GM21515 (cell line): ENCODE data around the gene RNF227.
"Not testable (repeated sequence)": the region's sequence is repeated elsewhere in the genome, so short reads cannot be mapped to it uniquely, and the experiment has no call there.

Experiments used
- ATAC-seq: cut with Tn5 transposase; IDR thresholded peaks from one replicate; pipeline ENCODE4 v1.9.1; 2021; ENCODE audit not compliant: unreplicated experiment

Gene RNF227

DNA sequence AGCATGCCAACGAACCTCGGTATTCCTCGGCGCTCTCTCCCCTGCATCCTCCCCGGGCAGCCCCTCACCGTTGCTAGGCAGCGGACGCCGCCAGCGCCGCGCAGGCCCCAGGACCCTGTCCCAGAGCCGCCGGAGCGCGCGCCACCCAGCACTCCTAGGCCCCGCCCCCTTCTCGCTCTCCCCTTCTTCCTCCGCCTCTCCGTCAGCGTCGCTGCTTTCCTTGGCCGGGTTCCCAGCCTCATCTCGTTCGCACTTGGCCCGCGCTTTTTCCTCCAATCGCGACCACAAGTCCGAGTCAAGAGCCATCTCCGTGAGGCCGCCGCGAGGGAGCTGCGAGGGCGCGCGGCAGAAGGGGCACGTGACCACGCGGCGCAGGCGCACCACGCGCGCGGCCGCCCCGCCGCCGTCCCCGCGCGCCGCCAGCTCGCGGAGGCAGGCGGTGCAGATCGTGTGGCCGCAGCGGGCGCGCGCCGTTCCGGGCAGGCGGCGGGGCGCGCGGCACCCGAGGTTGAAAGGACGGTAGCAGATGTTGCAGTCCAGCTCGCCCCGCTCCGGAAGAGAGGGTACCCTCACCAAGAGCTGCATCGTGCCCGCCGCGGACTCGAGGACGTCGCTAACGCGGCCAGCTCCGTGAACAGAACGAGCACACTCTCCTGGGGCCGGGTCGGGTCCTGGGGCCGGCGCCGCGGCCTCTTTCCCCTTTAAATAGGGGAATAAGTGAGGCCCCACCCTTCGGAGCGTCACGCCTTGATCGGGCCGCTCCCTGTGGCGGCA lies at the start of gene RNF227:
TSS of gene RNF227 (minus strand) at position 679 of the 774 bp plus-strand sequence. CDS start at position 585, 94 bp downstream.
- ATAC-seq, result peak; percentile 57

DNA sequence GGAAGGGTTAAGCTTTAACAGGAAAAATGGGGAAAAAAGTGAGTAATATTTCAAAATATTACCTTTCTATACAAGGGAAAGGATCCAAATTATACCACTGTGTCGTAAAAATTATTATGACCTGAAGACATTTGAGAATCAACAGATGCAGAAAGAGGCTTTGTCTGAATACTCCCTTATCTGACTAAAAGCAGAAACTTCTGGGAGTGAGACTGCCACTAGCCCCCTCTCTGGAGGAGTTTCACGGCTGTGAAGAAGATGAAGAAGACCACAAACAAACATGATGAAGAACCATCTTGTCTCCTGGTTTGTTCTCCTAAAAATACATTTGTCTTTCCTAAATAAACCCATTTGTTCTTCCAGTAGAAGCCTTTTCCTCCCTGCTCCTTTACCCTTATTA lies 45.3 kb upstream of the RNF227 start:
- ATAC-seq, result no peak

DNA sequence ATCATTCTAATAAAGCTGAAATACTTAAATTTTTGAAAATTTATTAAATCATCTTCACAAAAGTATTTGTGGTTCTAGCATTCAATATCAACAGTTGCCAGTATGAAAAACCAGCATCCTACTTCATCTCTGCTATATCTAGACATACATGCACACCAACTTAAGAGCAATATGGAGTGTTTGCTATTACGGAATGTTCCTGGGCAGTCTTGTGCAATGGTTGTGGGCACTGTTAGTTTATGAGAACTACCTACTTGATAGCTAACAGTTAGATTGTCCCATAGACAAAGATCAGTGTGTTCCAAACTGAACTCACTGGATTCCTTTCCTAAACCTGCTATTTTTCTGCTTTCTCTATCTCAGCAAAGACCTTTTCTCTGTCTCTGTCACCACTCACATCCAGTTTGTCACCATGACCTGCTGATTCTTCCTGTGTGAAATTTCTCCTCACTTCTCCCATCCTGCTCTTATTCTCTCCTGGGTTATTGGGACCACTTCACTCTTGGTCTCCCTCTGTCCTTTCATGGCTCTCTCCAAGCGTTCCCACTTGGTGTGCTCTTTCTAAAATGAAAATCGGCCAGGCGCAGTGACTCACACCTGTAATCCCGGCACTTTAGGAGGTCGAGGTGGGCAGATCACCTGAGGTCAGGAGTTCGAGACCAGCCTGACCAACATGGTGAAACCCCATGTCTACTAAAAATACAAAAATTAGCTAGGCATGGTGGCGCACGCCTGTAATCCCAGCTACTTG lies 43.6 kb upstream of the RNF227 start:
- no peak for ATAC-seq

DNA sequence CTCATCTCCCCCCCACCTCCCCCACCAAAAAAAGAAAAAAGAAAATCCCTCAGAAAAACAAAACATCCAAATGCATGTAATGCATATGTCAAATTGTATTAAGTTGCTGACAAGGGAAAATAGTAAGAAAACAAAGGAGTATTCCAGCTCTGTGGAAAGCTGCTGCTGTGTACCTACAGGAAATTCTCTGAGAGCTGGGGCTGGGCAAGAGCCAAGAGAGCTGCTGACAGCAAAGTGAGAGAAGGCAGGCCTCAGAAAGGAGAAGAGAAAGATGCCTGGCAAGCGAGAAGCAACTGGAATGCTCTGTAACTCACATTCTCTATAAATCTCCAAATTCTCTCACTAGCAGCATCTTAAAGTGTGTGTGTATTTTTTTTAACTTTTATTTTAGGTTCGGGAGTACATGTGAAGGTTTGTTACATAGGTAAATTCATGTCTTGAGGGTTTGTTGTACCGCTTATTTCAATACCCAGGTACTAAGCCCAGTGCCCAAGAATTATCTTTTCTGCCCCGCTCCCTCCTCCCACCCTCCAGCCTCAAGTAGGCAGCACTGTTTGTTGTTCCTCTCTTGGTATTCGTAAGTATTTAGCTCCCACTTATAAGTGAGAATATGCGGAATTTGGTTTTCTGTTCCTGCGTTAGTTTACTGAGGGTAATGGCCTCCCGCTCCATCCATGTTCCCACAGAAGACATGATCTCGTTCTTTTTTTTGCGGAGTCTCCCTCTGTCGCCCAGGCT lies 40.3 kb upstream of the RNF227 start:
- no peak for ATAC-seq

DNA sequence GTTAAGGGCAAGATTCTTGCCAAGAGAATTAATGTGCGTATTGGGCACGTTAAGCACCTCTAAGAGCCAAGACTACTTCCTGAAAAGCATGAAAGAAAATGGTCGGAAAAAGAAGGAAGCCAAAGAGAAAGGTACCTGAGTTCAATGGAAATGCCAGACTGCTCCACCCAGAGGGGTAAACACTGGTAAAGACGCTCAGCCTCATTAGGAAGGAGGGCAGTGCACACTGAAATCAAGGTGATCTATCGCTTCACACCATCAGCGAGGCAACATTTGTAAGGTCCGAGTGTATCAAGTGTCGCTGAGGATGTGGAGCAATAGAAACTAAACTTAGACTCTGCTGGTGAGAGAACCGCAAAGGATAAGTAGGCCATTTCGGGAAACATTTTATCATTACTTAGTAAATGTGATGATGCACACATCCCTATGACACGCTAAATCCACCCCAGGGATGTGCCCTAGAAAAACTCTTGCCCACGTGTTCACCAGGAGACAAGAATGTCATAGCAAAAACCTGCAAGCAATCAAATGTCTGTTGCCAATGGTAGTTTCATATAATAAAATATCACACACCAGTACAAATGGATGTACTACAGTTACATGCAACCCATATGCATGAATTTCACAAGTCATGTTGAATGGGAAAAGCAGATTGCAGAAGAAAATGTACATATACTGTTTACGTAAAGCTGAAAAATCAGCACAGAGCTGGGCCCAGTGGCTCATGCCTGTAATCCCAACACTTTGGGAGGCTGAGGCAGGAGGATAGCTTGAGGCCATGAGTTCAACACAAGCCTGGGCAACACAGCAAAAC lies 39.5 kb upstream of the RNF227 start:
- no peak for ATAC-seq

DNA sequence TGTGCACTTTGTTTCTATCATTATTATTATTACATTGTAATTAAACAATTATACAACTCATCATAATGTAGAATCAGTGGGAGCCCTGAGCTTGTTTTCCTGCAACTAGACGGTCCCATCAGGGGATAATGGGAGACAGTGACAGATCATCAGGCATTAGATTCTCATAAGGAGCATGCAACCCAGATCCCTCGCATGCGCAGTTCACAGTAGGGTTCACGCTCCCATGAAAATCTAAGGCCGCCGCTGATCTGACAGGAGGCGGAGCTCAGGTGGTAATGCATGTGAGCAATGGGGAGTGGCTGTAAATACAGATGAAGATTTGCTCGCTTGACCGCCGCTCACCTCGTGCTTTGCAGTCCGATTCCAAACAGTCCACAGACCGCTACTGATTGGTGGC lies 37.2 kb upstream of the RNF227 start:
- not testable (repeated sequence) for ATAC-seq

DNA sequence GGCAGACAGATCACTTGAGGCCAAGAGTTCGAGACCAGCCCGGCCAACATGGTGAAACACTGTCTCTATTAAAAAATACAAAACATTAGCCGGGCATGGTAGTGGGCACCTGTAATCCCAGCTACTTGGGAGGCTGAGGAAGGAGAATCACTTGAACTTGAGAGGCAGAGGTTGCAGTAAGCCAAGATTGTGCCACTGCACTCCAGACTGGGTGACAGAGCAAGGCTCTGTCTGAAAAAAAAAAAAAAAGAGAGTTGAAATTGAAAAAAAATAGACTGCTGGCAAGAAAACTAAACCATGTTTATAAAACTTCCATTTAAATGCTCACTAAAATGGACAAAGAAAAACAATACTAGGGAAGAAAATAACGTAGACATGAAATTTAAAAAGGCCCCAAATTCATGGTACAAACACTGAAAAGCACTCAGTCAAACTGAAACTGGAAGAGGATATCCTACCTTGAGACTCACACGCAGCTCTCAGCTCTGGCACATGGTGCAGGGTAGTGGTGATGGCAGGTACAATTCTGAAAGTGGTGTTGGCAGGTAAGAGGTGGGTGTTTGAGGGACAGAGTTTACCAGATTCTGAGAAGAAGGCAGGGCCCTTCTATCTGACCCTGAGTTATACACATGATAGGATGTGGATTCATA lies 35.2 kb upstream of the RNF227 start:
- ATAC-seq, result no peak

DNA sequence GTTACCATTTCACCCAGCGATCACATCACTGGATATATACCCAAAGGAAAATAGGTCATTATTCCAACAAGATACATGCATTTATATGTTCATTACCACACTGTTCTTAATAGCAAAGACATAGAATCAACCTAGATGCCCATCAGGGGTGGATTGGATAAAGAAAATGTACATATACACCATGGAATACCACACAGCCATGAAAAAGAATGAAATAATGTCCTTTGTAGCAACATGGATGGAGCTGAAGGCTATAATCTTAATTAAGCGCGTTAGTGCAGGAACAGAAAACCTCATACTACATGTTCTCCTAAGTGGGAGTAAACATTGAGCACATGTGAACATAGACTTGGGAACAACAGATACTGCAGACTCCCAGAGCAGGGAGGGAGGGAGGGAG lies 34.5 kb upstream of the RNF227 start:
- no peak for ATAC-seq

DNA sequence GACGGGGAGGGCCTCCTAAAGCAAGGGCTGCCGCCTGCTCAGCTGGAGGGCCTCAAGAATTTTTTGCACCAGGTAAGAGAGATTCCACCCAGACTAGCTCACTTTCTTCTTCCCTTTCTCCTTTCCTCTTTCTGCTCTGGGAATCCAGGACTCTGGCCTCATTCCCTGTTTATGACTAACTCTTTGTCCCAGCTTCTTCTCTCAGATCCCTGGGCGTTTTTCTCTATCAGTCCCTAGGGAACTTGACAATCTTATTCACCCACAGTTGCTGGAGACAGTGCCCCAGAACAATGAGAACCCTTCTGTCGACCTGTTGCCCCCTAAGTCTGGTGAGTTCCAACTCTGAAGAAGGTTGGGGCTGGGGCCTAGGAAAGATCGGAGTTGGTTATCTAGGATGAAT lies 31.6 kb upstream of the RNF227 start:
- ATAC-seq, result no peak

DNA sequence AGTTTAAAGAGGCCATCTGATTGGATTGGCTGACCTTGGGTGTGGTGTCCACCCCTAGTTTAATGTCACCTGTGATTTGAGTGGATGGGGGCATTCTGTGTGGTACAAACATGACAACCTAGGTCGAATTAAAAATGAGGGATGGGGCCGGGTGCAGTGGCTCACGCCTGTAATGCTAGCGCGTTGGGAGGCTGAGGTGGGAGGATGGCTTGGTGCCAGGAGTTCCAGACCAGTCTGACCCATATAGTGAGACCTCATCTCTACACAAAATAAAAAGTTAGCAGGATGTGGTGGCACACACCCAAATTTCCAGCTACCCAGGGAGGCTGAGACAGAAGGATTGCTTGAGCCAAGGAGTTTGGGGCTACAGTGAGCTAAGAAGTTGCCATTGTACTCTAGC lies 30.4 kb upstream of the RNF227 start:
- ATAC-seq, result no peak

DNA sequence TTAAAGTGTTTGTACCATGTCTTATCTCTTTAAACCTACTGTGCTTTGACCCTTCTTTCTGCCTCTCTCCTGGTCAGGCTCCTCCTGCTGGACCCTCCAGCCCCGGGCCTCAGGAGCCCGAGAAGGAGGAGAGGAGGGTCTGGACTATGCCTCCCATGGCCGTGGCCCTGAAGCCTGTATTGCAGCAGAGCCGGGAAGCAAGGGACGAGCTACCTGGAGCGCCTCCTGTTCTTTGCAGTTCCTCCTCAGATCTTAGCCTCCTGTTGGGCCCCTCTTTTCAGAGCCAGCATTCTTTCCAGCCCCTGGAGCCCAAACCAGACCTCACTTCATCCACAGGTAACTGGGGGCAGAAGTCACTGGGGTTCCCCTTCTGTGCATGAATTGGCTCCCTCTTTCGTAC lies 29.6 kb upstream of the RNF227 start:
- no peak for ATAC-seq

DNA sequence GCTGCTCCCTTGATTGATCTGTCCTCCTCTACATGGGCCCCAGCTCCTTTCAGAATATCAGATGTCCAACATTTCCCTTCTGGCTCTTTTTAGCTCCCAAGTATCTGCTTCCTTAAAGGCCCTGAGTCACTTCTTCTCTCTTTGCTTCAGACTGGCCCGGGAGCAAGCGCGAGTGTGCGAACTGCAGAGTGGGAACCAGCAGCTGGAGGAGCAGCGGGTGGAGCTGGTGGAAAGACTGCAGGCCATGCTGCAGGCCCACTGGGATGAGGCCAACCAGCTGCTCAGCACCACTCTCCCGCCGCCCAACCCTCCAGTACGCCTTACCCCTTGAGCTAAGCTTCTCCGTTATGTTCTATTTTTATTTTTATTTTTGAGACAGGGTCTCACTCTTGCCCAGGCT lies 28.2 kb upstream of the RNF227 start:
- ATAC-seq, result no peak

DNA sequence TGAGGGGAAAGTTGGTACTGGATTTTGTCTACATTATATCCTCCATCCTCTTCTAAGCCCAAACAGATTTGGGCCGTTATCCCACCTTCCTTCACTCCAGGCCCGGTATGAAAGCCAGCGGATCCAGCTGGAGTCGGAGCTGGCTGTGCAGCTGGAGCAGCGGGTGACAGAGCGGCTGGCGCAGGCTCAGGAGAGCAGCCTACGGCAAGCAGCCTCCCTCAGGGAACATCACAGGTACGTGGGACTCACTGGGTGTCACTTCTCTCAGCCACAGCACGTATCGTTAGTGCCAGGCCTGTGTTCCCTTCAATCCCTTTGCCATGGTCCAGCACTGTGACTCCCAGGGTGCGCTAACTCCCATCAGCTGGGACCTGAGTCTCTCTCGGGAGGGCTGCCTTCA lies 27.2 kb upstream of the RNF227 start:
- no peak for ATAC-seq

DNA sequence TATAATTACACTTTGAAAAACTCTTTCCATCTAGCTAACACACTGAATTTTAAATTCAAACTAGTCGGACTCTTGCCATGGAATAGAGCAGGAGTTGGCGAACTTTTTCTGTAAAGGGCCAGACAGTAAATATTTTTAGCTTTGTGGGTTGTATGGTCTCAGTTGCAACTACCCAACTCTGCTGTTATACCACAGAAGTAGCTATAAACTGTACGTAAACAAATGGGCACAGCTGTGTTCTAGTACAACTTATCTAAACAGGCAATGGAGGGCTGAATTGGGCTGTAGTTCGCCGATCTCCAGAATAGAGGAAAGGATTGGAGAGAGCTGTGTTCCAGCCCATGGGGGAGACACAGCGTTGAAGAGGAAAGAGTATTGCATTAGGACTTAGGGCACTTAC lies 24.7 kb upstream of the RNF227 start:
- ATAC-seq, result no peak

DNA sequence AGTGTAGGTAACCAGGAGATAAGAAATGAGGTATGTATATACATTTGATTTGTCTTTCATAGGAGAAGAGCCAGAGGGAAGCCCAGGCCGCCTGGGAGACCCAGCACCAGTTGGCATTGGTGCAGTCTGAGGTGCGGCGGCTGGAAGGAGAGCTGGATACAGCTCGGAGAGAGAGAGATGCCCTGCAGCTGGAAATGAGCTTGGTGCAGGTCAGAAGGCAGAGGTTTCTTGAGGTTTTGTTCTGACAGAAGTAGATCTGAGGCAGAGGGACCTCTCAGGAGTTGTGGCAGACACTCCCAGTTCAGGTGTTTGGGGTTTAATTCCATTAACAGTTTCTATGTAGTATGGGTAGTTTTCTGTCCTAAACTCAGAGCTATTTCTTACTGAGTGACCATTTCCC lies 23.9 kb upstream of the RNF227 start:
- ATAC-seq, result no peak

DNA sequence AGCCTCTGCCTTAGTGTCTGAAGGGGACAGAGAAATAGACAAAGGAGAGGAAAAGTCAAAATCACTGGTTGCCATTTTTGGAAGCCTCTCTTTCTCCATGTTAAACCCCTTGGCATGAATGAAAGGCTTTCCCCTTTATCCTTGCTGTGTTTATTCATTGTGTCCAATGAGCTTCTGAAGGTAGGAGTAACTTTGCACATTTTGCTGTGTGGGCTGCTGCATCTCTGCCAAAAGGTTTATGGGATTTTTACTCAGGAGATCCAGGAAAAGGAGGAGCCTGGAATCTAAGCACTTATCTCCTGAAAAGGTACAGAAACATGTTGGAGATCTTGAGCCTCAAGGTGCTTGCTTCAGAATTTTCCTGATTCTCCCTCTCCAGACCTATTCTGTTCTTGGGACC lies 19.8 kb upstream of the RNF227 start:
- no peak for ATAC-seq

DNA sequence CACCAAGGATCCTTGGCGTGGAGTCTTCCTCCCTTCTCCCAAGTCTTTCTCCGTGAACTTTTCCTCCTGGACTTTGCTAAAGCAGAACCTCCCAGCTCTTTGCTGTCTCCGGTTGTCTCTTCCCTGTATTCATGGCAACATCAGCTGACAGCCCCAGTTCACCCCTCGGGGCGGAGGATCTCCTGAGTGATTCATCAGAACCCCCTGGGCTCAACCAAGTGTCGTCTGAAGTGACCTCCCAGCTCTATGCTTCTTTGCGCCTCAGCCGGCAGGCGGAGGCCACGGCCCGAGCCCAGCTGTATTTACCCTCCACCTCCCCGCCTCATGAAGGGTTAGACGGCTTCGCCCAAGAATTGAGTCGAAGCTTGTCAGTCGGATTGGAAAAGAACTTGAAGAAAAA lies 16.9 kb upstream of the RNF227 start:
- ATAC-seq, result no peak

DNA sequence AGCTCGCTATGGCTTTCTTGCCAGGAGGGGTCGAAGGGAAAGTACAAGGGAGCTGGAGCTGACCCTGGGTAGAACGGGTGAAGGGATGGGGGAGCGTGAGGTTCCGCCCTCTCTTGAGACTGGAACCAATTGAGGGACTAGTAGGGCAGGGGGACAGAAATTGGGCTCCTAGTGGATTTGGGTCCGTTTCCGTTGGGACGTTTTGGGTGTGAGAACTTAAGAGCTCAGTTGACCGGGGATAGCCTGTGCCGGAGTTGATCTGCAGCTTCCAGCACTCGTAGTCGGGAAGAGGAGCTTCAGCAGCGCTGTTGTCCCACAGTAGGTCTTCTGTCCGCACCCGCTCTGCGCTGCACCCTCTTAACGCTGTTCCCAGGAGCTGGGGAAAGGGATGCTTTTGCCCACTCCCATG lies 16.4 kb upstream of the RNF227 start:
- ATAC-seq, result peak; percentile 13

DNA sequence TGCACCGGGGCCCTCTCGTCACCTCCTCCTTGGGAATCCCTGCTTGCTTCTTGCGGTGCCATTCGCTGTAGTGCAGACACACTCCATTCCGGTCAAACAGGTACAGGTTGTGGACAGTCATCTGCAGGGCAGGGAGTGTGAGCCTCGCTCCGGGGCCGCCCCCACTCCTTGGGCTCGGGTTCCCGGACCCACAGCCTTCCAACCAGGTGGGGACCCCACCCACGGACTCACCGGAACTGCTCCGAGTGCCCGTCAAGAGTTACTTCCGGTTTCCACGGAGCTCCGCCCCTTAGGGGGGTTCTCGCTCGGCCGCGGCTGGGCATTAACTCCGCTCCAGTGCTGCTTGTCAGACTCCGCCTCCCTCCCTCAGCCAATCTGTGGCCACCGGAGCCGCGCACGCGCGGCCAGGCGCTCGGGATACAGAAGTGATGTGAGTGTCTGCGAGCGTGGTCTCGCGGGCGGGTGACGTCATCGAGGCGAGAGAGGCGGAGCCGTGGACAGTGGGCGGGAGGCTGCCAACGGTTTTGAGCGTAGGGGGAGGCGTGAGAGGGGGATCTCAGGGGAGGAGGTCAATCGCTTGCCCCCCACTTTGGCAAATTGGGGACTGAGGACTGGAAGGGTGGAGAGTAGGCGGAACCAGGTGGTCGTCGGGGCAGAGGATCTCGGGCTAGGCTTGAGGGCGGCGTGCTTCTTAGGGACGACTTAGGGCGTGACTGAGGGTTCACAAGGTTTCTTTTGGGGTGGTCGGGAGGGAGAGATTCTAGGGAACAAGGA lies 15.8 kb upstream of the RNF227 start, which contains the start of the genes CNTROB and TRAPPC1:
TSS of gene CNTROB (plus strand) at position 498 of the 774 bp plus-strand sequence. CDS start 874 bp downstream, outside the sequence.
TSS of gene TRAPPC1 (minus strand) at position 238 of the 774 bp plus-strand sequence. CDS start at position 121, 117 bp downstream.
- ATAC-seq, result peak; percentile 92
